Uterus (tissue), 4 donors: Measurements from ENCODE around the gene ASPSCR1. TPM values are rescaled to one million over a fixed set of nuclear protein-coding genes. Genes with fewer than 3 reads are reported as not detected.

Source experiments
- DNase-seq, 2 donors: peaks; one replicate each; pipeline ENCODE4 v3.0.0-alpha.2; 2019 to 2020
- H3K27ac ChIP-seq, 2 donors: fragments of 200-600 bp; sonication (generic); 1 replicate in 1 of 2; 2 replicates in 1 of 2; pipeline ENCODE4 v1.5.1; 2016 to 2018
- H3K27me3 ChIP-seq, 2 donors: fragments of 200-600 bp; sonication (generic); one replicate each; pipeline ENCODE4 v1.5.1; 2018 to 2019; ENCODE audit warnings: control low read depth in 1 of 2
- H3K36me3 ChIP-seq, 2 donors: fragments of 200-600 bp; sonication (generic); one replicate each; pipeline ENCODE4 v1.5.1; 2019; ENCODE audit warnings: control low read depth in 1 of 2
- H3K4me1 ChIP-seq, 2 donors: fragments of 200-600 bp; sonication (generic); one replicate each; pipeline ENCODE4 v1.5.1; 2018 to 2019; ENCODE audit warnings: control low read depth in 1 of 2
- H3K4me3 ChIP-seq, 2 donors: fragments of 200-600 bp; sonication (generic); 1 replicate in 1 of 2; 2 replicates in 1 of 2; pipeline ENCODE4 v1.5.1; 2018 to 2019; ENCODE audit warnings: mild to moderate bottlenecking in 1 of 2
- H3K9me3 ChIP-seq, 2 donors: fragments of 200-600 bp; sonication (generic); one replicate each; pipeline ENCODE4 v1.5.1; 2019; ENCODE audit warnings: control low read depth in 1 of 2
- CTCF ChIP-seq, 4 experiments: fragments of 200-600 bp in 2 of 4; fragments of 450-650 bp in 2 of 4; sonication (generic) in 2 of 4; IDR thresholded peaks; one replicate each; pipeline ENCODE4 v1.5.1; 2016 to 2019; ENCODE audit warnings: antibody characterized with exemption in 4 of 4, mild to moderate bottlenecking in 2 of 4, moderate library complexity in 1 of 4
- POLR2A ChIP-seq, 2 donors: fragments of 450-650 bp; IDR thresholded peaks; one replicate each; pipeline ENCODE4 v1.6.1; 2016; ENCODE audit warnings: antibody characterized with exemption in 2 of 2, mild to moderate bottlenecking in 1 of 2, moderate library complexity in 1 of 2
- intact Hi-C: fragments of 100-400 bp; cut with DNase I; formaldehyde crosslinking; loops from one replicate; pipeline ENCODE4 v1.15.1; 2023; ENCODE audit warnings: low total_unique reads
- total RNA-seq, 4 donors: library from RNA; depleted of rRNA in 3 of 4; stranded (reverse); fragments of >200 nt in 3 of 4; gene quantifications; one replicate each; pipeline versions ENCODE4 v1.1.0 to v1.2.4, GENCODE V29; 2014 to 2023
- donor health status: DM: yes; HTN: yes; CAD: no.

ASPSCR1 gene
- total RNA-seq, 4 donors from 2014 or later = 3.5 to 34.2 (median 13.6) TPM

- Histone ChIP-seq H3K36me3 (no peaks in the 10 kb centered on the region), H3K27ac (no peak within 1 kb of the TSS), H3K27me3 (peaks cover 0 to 3% of the 10 kb centered on the region in 2 donors), H3K4me3 (peak within 1 kb of the TSS; percentile 29 to 35), H3K4me1 (peaks cover 0 to 18% of the 10 kb centered on the region in 2 donors), H3K9me3 (no peaks in the 10 kb centered on the region)
- TF ChIP-seq CTCF (IDR thresholded peaks at IDR 0.05) = no peak
- no peak for TF ChIP-seq POLR2A (IDR thresholded peaks at IDR 0.05)
- intact Hi-C loops = loop anchor here (5.0 kb wide), 1 partner anchor 121 kb away; no protein-coding TSS in a partner anchor
- no peak for DNase-seq
Measured at GRCh38 chr17:82031303-82031884, 54.0 kb downstream of the ASPSCR1 start, which contains the start of gene RAC3. Gene RAC3, plus strand, starts transcription at chr17:82031678. Its CDS starts 84 bp downstream, at chr17:82031762.

GRCh38 chr17:82031885-82032627, 54.6 kb downstream of the ASPSCR1 start:
- peaks cover 0 to 3% of the 10 kb centered on the region in 2 donors for H3K27me3 ChIP-seq
- intact Hi-C loops = loop anchor here (5.0 kb wide), 1 partner anchor 120 kb away; no protein-coding TSS in a partner anchor
- no peaks in the 10 kb centered on the region for H3K9me3 ChIP-seq
- no peak overlapping the region for H3K27ac ChIP-seq
- H3K4me3 ChIP-seq = no peak overlapping the region
- no peak for DNase-seq
- H3K4me1 ChIP-seq = peaks cover 0 to 22% of the 10 kb centered on the region in 2 donors
- TF ChIP-seq POLR2A (IDR thresholded peaks at IDR 0.05) = no peak
- no peak for TF ChIP-seq CTCF (IDR thresholded peaks at IDR 0.05)
- no peaks in the 10 kb centered on the region for H3K36me3 ChIP-seq

- TF ChIP-seq CTCF (IDR thresholded peaks at IDR 0.05) = no peak
- TF ChIP-seq POLR2A (IDR thresholded peaks at IDR 0.05) = no peak
- DNase-seq = no peak
- H3K9me3 ChIP-seq = no peaks in the 10 kb centered on the region
- intact Hi-C loops = loop anchor here (5.0 kb wide), 1 partner anchor 119 kb away; no protein-coding TSS in a partner anchor
- no peak overlapping the region for H3K4me3 ChIP-seq
- peaks cover 0 to 22% of the 10 kb centered on the region in 2 donors for H3K4me1 ChIP-seq
- H3K27ac ChIP-seq = no peak overlapping the region
- H3K27me3 ChIP-seq = peaks cover 0 to 3% of the 10 kb centered on the region in 2 donors
- no peaks in the 10 kb centered on the region for H3K36me3 ChIP-seq
Measured at GRCh38 chr17:82033359-82034085, 56.1 kb downstream of the ASPSCR1 start.

- Histone ChIP-seq H3K4me1 (peaks cover 0 to 22% of the 10 kb centered on the region in 2 donors), H3K4me3 (no peak overlapping the region), H3K27ac (no peak overlapping the region), H3K27me3 (peaks cover 0 to 3% of the 10 kb centered on the region in 2 donors), H3K9me3 (no peaks in the 10 kb centered on the region), H3K36me3 (no peaks in the 10 kb centered on the region)
- intact Hi-C loops = loop anchor here (5.0 kb wide), 1 partner anchor 118 kb away; no protein-coding TSS in a partner anchor
- no peak for TF ChIP-seq CTCF (IDR thresholded peaks at IDR 0.05)
- no peak for TF ChIP-seq POLR2A (IDR thresholded peaks at IDR 0.05)
- DNase-seq = no peak
Measured at GRCh38 chr17:82034371-82035011, 57.1 kb downstream of the ASPSCR1 start.
